OCI-LY3 (cell line): Measurements from ENCODE around the gene RERG.

Source experiments
- EZH2phosphoT487 ChIP-seq: fragments of 200-600 bp; shearing (Covaris generic); IDR thresholded peaks from 2 replicates; pipeline ENCODE4 v1.6.1; 2018; ENCODE audit warnings: antibody characterized with exemption, mixed run types, low read depth
- TF ChIP-seq, protein P1 (sequence below): fragments of 200-600, 300-600 bp; sonication (generic); IDR thresholded peaks from 2 replicates; pipeline ENCODE4 v1.5.1; 2014; ENCODE audit warnings: antibody characterized with exemption, low read length, low read depth

DNA sequence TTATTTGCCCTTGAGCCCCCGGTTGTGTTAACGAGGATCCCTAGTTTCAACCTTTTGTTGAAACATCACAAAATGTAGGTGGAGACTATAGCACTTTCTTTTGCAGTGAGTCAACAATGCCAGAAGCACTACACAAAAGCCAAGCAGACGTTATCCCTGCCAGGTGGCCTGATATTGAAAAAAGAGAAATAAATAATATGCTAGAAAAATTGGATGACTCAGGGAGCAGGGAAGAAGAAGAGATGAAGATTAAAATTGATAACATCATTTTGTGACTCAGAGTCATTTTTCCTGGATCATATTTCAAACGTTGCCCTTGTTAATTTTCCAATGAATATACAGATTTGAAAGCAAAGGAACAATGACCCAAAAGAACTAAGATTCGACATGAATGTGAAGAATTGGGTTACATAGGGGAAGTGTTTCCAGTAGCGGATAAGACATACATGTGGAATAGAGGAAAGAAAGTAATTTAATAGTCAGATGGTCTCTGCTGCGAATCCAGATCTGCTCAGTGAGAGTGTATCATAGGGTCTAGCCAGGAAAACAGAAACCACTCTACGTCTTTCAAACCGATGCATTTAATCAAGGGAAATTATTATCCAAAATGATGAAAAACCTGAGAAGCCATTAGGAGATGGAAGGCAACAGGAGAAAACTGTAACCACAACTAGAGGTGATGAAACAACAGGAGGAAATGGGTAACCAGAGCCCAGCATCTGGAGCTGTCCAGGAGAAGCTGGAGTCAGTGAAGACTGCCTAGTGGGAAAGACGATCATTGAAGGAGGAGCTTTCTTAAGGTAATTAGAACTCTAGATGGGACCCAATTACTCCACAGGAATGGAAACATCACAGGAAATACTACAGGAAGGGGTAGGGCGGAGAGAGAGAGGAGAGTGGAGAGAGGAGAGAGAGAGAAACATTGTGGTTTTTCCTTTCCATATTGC lies 57.9 kb downstream of the RERG start:
- TF ChIP-seq, protein P1, sequence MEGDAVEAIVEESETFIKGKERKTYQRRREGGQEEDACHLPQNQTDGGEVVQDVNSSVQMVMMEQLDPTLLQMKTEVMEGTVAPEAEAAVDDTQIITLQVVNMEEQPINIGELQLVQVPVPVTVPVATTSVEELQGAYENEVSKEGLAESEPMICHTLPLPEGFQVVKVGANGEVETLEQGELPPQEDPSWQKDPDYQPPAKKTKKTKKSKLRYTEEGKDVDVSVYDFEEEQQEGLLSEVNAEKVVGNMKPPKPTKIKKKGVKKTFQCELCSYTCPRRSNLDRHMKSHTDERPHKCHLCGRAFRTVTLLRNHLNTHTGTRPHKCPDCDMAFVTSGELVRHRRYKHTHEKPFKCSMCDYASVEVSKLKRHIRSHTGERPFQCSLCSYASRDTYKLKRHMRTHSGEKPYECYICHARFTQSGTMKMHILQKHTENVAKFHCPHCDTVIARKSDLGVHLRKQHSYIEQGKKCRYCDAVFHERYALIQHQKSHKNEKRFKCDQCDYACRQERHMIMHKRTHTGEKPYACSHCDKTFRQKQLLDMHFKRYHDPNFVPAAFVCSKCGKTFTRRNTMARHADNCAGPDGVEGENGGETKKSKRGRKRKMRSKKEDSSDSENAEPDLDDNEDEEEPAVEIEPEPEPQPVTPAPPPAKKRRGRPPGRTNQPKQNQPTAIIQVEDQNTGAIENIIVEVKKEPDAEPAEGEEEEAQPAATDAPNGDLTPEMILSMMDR, result no peak
- no peak for TF ChIP-seq EZH2phosphoT487
